Measurements from ENCODE around the gene RAB14.

RAB14 gene

GRCh38 chr9:121189006-121189405, 12.7 kb downstream of the RAB14 start:
- Histone ChIP-seq H3K27ac (no peak overlapping the region), H3K36me3 (peaks cover 16% of the 10 kb centered on the region), H3K9me3 (ENCODE audit: severe bottlenecking) (no peaks in the 10 kb centered on the region), H3K27me3 (ENCODE audit: insufficient read depth, low read depth, severe bottlenecking) (no peaks in the 10 kb centered on the region), H3K4me3 (ENCODE audit: low read depth, low read length) (no peak overlapping the region)
- DNase-seq = no peak
- TF ChIP-seq CTCF (IDR thresholded peaks at IDR 0.05; ENCODE audit: low read depth, low read length) = no peak

- TF ChIP-seq CTCF (IDR thresholded peaks at IDR 0.05; ENCODE audit: low read depth, low read length) = no peak
- H3K4me3 ChIP-seq (ENCODE audit: low read depth, low read length) = no peak overlapping the region
- H3K27ac ChIP-seq = no peak overlapping the region
- H3K27me3 ChIP-seq (ENCODE audit: insufficient read depth, low read depth, severe bottlenecking) = no peaks in the 10 kb centered on the region
- H3K9me3 ChIP-seq (ENCODE audit: severe bottlenecking) = no peaks in the 10 kb centered on the region
- DNase-seq = no peak
- peaks cover 16% of the 10 kb centered on the region for H3K36me3 ChIP-seq
Observed at GRCh38 chr9:121187636-121188305, 13.9 kb downstream of the RAB14 start.

DNA sequence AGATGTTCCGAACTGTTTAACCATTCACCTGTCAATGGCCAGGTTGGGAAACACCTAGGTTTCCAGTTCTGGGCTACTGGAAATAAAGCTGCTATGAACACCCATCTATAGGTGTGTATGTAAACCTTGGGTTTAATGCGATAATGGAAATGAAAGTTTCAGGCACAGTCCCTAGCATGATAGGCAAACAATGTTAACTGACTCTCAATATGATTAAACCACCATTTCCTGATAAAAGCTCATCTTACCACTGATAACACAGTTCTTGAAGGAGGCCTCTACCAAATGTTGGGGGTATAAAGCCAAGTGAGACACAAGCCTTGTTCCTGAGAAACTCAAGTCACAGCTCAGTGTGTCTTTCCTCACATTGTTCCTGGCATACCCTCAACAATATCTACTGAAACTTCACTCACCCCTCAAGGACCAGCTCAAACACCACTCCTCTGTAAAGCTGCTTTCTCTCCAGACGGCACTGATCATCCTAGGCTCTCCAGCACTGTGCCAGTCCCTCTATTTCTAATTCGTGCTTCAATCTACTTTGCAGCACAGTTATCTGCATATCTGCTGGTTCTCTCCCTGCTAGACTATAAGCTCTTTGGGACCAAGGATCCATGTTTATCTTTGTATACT, 15.8 kb downstream of the RAB14 start:
- Histone ChIP-seq H3K9me3 (ENCODE audit: severe bottlenecking) (no peaks in the 10 kb centered on the region), H3K27ac (no peak overlapping the region), H3K27me3 (ENCODE audit: insufficient read depth, low read depth, severe bottlenecking) (no peaks in the 10 kb centered on the region)

DNA sequence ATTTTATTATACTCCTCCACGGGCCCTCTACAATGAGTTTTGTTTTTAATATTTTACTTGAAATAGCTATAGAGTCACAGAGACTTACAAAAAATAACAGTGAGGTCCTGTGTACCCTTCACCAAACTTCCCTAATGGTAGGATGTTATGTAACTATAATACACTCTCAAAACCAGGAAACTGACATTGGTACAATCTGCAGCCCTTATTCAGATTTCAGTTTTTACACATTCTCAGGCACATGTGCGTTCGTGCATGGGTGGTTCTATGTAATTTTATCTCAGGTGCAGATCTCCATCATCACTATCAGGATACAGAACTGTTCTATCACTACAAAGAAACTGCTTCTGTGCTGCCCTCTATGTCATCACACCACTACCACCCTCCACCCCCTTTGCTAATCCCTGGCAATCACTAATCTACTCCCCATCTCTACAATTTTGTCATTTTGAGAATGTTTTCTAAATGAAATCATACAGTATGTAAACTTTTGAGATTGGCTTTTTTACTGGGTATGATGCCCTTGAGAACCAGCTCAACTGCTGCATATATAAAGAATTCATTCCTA, 16.4 kb downstream of the RAB14 start:
- Histone ChIP-seq H3K9me3 (ENCODE audit: severe bottlenecking) (no peaks in the 10 kb centered on the region), H3K36me3 (peaks cover 35% of the 10 kb centered on the region), H3K27ac (no peak overlapping the region), H3K4me3 (ENCODE audit: low read depth, low read length) (no peak overlapping the region), H3K27me3 (ENCODE audit: insufficient read depth, low read depth, severe bottlenecking) (no peaks in the 10 kb centered on the region)
- no peak for TF ChIP-seq CTCF (IDR thresholded peaks at IDR 0.05; ENCODE audit: low read depth, low read length)
- no peak for DNase-seq

More for the DNA sequence above, 15.8 kb downstream of the RAB14 start:
- Histone ChIP-seq H3K36me3 (peaks cover 29% of the 10 kb centered on the region), H3K4me3 (ENCODE audit: low read depth, low read length) (no peak overlapping the region)
- no peak for TF ChIP-seq CTCF (IDR thresholded peaks at IDR 0.05; ENCODE audit: low read depth, low read length)
- DNase-seq = no peak

DNA sequence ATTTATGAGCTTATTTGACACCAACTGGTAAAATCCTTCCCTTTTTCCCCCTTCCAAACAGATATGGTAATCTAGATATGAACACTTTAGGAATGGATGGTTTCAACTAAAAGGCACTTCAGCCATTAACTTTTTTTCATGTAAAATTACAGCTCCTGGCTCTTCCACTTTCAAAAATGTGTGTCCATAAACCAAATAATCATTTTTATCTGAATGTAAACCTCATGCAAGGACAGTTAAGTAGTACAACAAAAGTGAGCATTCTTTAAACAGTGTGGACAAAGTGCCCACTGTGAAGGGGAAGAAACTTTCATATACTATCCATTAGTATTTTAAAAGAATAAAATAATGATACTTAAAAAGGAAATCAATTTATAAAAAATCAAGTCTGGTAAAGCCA, 17.2 kb downstream of the RAB14 start:
- Histone ChIP-seq H3K27ac (no peak overlapping the region), H3K9me3 (ENCODE audit: severe bottlenecking) (no peaks in the 10 kb centered on the region), H3K4me3 (ENCODE audit: low read depth, low read length) (no peak overlapping the region), H3K36me3 (peaks cover 42% of the 10 kb centered on the region), H3K27me3 (ENCODE audit: insufficient read depth, low read depth, severe bottlenecking) (no peaks in the 10 kb centered on the region)
- DNase-seq = no peak
- no peak for TF ChIP-seq CTCF (IDR thresholded peaks at IDR 0.05; ENCODE audit: low read depth, low read length)
